HCEC 1CT (cell line): ENCODE measurements around the gene FEV.
A peak's percentile ranks its signal among the peaks of the same experiment; 100 is the strongest.
"Not testable (repeated sequence)": the region's sequence is repeated elsewhere in the genome, so short reads cannot be mapped to it uniquely, and the experiment has no call there.

ENCODE experiments used
- DNase-seq: peaks from one replicate; pipeline ENCODE4 v3.0.0-alpha.2; 2017

FEV gene

DNA sequence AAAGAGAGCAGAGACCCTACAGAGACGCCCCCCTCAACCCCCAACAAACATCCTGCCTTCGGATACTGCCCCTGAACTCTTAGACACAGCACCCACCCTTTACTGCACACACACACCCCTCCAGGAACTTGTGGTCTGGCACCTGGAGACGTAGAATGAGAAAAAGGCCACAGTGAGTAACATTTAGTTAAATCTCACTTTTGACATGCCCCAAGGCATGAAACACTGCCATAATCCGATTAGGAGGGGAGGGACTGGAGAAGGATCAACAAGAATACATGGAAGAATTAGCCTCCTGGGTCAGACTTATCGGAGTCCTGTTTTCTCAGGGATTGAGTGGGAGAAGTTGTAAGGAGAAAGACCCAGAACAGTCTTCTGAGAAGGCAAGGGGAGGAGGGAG, 21.4 kb downstream of the FEV start:
- no peak for DNase-seq

DNA sequence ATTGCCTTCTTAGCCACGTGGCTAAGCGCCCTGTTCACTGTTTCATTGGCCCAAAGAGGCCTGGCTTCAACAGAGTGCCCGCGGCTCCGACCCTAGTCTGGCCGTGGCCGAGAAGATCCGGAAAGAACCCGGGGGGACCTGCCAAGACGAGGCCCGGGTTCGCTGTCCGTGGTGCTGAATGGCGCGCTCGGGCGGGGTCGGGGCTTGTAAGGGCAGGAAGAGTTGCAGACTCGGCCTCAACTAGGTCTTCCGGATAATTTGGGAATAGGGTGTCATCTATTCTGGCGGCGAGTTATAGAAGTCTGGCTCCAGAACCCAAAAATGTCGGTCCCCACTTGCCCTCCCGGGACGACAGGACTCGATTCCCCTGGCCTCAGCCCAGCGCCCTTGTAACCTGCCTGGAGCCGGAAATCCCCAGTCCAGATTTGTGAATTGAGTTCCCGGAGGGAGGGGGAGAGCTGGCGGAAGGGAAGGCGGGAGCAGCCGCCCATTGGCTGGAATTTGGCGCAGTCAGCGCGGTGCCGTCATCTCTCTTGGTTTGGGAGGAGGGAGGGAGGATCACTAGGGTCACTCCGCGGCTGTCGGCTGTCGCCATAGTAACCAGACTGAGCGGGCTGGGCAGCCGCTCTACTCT, 22.0 kb downstream of the FEV start:
- no peak for DNase-seq

- DNase-seq, result no peak
These were observed 23.1 kb downstream of the FEV start for GRCh38 chr2:218961651-218962570.

DNA sequence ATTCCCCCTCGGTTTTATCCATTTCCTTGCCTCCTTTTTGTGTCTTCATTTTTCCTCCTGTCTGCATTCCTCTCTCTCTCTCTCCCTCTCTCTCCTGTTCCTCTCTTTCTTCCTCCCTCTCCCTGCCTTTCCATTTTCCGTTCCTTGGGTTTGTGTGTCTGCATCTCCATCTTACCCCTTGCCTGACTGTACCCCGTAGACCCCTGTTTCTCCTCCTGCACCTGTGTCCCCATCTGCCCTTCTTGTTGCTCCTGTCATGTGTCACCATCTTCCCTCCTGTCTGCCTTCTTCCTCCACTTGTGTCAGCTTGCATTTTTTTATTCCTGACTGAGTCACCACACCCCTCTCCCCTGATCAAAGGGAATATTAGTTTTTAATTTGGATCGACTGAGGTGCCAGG, 23.8 kb downstream of the FEV start:
- no peak for DNase-seq

DNA sequence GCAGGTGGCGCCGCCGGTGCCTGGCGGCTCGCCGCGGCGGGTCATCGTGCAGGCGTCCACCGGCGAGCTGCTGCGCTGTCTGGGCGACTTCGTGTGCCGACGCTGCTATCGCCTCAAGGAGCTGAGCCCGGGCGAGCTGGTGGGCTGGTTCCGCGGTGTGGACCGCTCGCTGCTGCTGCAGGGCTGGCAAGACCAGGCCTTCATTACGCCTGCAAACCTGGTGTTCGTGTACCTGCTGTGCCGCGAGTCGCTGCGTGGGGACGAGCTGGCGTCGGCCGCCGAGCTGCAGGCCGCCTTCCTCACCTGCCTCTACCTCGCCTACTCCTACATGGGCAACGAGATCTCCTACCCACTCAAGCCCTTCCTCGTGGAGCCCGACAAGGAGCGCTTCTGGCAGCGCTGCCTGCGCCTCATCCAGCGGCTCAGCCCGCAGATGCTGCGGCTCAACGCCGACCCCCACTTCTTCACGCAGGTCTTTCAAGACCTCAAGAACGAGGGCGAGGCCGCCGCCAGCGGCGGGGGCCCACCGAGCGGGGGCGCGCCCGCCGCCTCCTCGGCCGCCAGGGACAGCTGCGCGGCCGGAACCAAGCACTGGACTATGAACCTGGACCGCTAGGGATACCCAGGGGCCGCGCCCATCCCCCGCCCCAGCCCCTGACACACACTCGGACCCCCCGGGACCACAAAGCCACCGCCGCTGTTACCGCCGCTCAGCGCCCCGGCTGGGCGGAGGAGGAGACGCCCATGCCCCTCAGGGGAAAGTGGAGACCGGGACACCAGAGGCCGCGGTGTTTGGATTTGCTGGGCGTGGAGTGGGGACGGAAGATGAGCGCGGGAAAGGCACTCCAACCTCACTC, 24.4 kb downstream of the FEV start:
- no peak for DNase-seq

- DNase-seq, result no peak
These were observed 25.1 kb downstream of the FEV start for GRCh38 chr2:218959761-218960308.

DNA sequence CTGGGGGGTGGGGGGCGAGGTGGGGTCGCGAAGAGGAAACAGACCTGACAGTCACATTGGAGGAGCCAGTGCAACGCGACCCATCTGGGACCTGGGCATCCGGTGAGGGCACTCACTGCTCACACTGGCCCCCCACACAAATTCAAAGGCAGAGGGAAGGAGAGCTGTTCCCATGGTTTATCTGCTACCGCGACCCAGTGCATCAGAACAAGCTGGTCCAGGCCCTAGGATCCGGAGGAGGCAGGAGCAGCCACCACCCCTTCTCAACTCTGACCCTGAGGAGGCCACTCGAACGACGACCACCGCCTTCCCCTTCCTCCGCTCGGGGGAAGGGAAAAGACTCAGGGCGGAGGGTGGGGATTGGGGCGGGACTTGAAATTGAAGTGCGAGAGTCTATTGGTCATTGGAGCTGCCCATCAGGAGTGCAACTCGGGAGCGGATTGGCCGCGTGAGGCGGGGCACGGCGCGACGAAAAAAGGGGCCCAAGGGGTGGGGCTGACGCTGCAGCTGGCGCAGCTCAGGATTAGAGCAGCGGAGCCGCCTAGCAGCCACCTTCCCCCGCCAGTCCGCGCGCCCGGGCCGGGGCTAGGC, 25.7 kb downstream of the FEV start, which contains the start of gene CDK5R2:
TSS of gene CDK5R2 (plus strand) at position 526 of the 591 bp plus-strand sequence. CDS start 155 bp downstream, outside the sequence.
- peak; percentile 78 for DNase-seq

GRCh38 chr2:218958276-218958675, 26.7 kb downstream of the FEV start:
- DNase-seq, result no peak

- DNase-seq, result no peak
These were observed 27.3 kb downstream of the FEV start for GRCh38 chr2:218957671-218958070.

DNA sequence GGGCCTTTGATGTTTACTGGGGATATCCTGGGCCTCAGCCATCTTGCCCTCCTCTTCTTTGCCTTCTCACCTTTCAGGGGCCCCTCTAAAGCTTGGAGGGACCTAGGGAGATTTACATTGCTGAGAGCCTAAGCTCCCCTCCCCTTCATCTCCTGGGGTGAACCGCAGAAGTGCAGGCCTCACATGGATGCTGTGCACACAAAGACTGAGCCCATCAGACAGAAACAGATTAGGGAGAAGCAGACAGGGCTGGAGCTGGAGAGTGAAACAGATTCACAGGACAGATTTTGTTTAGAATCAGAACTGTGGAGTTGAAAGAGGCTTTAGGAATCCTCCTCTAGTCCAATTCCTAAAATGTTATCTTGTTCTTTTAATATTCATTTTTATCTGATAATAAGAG, 28.9 kb downstream of the FEV start:
- DNase-seq, result no peak

- DNase-seq, result no peak
These were observed 30.3 kb downstream of the FEV start for GRCh38 chr2:218954541-218955300.

- DNase-seq, result no peak
These were observed 31.5 kb downstream of the FEV start for GRCh38 chr2:218953366-218953954.

GRCh38 chr2:218952160-218952559, 32.8 kb downstream of the FEV start:
- DNase-seq, result no peak

GRCh38 chr2:218946621-218947020, 38.4 kb downstream of the FEV start:
- DNase-seq, result no peak

DNA sequence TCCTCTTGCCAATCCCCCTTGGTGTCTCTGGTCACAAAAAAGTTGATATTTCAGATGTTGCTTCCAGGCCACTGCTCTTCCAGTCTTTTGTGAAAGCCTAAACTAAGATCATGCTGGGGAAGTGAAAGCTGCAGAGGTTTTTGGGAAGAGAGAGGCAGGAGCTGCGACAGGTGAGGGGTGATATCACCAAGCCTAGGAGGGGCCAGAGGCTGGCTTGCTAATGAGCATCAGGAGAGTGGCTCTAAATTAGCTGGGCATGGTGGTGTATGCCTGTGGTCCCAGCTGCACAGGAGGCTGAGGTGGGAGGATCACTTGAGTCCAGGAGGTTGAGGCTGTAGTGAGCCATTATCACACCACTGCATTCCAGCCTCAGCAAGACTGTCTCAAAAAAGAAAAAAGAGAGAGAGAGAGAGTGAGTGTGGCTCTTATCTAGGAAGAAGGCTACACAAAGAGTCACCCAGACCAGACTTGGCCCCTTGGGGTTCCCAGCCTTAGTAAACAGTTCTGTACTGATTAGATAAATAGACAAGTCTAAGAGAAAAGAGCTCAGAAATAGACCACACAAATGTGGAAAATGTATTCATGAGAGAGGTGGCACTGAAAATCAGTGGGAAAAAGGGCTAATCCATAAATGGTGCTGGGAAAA, 40.1 kb downstream of the FEV start:
- DNase-seq, result no peak

DNA sequence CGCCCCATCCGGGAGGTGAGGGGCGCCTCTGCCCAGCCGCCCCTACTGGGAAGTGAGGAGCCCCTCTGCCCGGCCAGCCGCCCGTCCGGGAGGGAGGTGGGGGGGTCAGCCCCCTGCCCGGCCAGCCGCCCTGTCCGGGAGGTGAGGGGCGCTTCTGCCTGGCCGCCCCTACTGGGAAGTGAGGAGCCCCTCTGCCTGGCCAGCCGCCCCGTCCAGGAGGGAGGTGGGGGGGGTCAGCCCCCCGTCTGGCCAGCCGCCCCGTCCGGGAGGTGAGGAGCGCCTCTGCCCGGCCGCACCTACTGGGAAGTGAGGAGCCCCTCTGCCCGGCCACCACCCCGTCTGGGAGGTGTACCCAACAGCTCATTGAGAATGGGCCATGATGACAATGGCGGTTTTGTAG, 53.2 kb downstream of the FEV start:
- not testable (repeated sequence) for DNase-seq
